HL-60 (cell line): ENCODE results near the gene IER2.
"Not testable (repeated sequence)": the region's sequence is repeated elsewhere in the genome, so short reads cannot be mapped to it uniquely, and the experiment has no call there.

Experiments
- DNase-seq, 2 experiments: peaks; one replicate each; pipeline ENCODE4 v3.0.0-alpha.2; 2010 to 2020; ENCODE audit warnings: low read depth in 1 of 2, low spot score in 1 of 2
- H3K27ac ChIP-seq: fragments of 250-450 bp; sonication (Bioruptor Pico); replicated peaks from 2 replicates; pipeline ENCODE4 v1.5.1; 2020; ENCODE audit warnings: mild to moderate bottlenecking, moderate library complexity
- H3K27me3 ChIP-seq: fragments of 250-450 bp; sonication (Bioruptor Pico); 2 replicates; pipeline ENCODE4 v1.5.1; 2021; ENCODE audit warnings: mild to moderate bottlenecking, moderate library complexity; ENCODE audit not compliant: insufficient read depth, poor library complexity, severe bottlenecking
- H3K4me3 ChIP-seq: replicated peaks from 2 replicates; pipeline ENCODE4 v1.5.1; 2011; ENCODE audit warnings: mild to moderate bottlenecking, control low read depth, low read length; ENCODE audit not compliant: insufficient read depth
- CTCF ChIP-seq: IDR thresholded peaks from one replicate; pipeline ENCODE4 v1.5.1; 2011; ENCODE audit warnings: low read length, control low read depth, inconsistent platforms; ENCODE audit not compliant: insufficient read depth
- GABPA ChIP-seq: IDR thresholded peaks from 2 replicates; pipeline ENCODE4 v1.6.1; 2012; ENCODE audit warnings: low read depth
- POLR2AphosphoS5 ChIP-seq: IDR thresholded peaks from 2 replicates; pipeline ENCODE4 v1.6.1; 2012; ENCODE audit warnings: low read depth
- REST ChIP-seq: IDR thresholded peaks from 2 replicates; pipeline ENCODE4 v1.6.1; 2012; ENCODE audit warnings: low read depth; ENCODE audit not compliant: insufficient replicate concordance
- SPI1 ChIP-seq: IDR thresholded peaks from 2 replicates; pipeline ENCODE4 v1.6.1; 2012; ENCODE audit warnings: low read depth, mild to moderate bottlenecking, borderline replicate concordance

Gene IER2

GRCh38 chr19:13172346-13173138 lies 22.3 kb downstream of the IER2 start:
- Histone ChIP-seq H3K4me3 (no peak overlapping the region; the same call in 1 of the 2 replicates), H3K27me3 (no peaks in the 10 kb centered on the region), H3K27ac (no peak overlapping the region)
- DNase-seq, result peak in 1 of 2 experiments; percentile 43
- TF ChIP-seq SPI1, result no peak
- no peak for TF ChIP-seq POLR2AphosphoS5
- no peak for TF ChIP-seq GABPA
- no peak for TF ChIP-seq REST
- TF ChIP-seq CTCF, result no peak

GRCh38 chr19:13173139-13173737 lies 23.0 kb downstream of the IER2 start:
- Histone ChIP-seq H3K27me3 (no peaks in the 10 kb centered on the region), H3K4me3 (no peak overlapping the region), H3K27ac (no peak overlapping the region)
- no peak for DNase-seq
- TF ChIP-seq SPI1 (no peak), REST (no peak), CTCF (no peak), GABPA (no peak), POLR2AphosphoS5 (no peak)

- Histone ChIP-seq H3K27me3 (no peaks in the 10 kb centered on the region), H3K27ac (no peak overlapping the region), H3K4me3 (no peak overlapping the region)
- DNase-seq, result no peak
- TF ChIP-seq GABPA, result no peak
These were observed 26.1 kb downstream of the IER2 start for GRCh38 chr19:13176345-13176744.

GRCh38 chr19:13177584-13177983 lies 27.4 kb downstream of the IER2 start:
- H3K27ac ChIP-seq, DNase-seq, H3K4me3 ChIP-seq, H3K27me3 ChIP-seq: not testable (repeated sequence)

- not testable (repeated sequence) for H3K27me3 ChIP-seq, H3K4me3 ChIP-seq, H3K27ac ChIP-seq, DNase-seq
These were observed 28.1 kb downstream of the IER2 start for GRCh38 chr19:13178291-13178690.
